ENCODE results near the gene ALK. TPM values are rescaled to one million over a fixed set of nuclear protein-coding genes. Genes with fewer than 3 reads are reported as not detected.

The ALK gene
- total RNA-seq, 1 experiment from 2014 or later, result 14.7 TPM

DNA sequence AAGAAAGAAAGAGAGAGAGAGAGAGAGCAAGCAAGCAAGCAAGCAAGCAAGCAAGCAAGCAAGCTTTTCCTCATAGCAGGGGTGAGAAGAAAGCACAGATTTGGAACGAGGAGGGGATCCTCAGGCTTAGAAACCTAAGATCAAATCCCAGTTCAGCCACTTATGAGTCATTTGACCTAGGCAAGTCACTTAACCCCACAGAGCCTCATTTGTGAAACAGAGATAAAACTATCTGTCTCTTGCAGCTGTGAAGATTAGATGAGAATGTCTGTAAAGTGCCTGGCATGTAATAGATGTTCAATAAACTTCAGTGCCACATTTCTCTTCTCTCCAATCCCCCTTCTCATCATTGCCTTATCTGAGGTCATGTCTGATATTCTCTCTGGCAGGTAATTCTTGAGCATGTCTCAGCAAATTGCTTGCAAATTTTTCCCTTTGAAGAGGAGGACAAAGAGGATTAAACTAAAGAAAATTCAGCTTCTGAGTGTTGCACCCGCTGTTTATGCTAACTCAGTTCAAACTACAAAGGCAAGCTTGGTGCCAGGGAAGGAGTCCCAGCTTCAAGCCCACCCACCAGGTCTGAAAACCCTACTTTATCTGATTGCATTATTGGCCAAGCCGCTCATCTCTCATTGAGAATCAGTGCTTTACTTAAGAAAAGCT lies 20.3 kb downstream of the ALK start:
- TF ChIP-seq EZH2 (IDR thresholded peaks at IDR 0.05; ENCODE audit: borderline replicate concordance, low read depth, low read length, poor library complexity, severe bottlenecking) (no peak), CTCF (conservative IDR thresholded peaks at IDR 0.05; ENCODE audit: low read depth, low read length) (no peak)
- BruUV-seq (replicated peaks), result no TSS peak
- Histone ChIP-seq H3K27me3 (replicated peaks; ENCODE audit: insufficient read depth, low read depth, low read length, poor library complexity) (no peaks in the 10 kb centered on the region), H3K4me1 (ENCODE audit: insufficient read depth, low read length, poor library complexity, severe bottlenecking) (no peaks in the 10 kb centered on the region), H3K27ac (ENCODE audit: low read depth, low read length, poor library complexity, severe bottlenecking) (no peak overlapping the region), H3K4me3 (ENCODE audit: low read depth, low read length, poor library complexity, severe bottlenecking) (no peak overlapping the region), H3K9me3 (ENCODE audit: low read depth, low read length, poor library complexity, severe bottlenecking) (no peaks in the 10 kb centered on the region), H3K36me3 (ENCODE audit: insufficient read depth, low read length, poor library complexity, severe bottlenecking) (no peaks in the 10 kb centered on the region)
- intact Hi-C loops (cut with micrococcal nuclease; ENCODE audit: unreplicated experiment), result no loop called here
- CTCF ChIA-PET, result no interaction called here
- POLR2A ChIA-PET (ENCODE audit: low non-redundant PET), result no interaction called here
- DNase-seq (ENCODE audit: low spot score), result no peak

- Histone ChIP-seq H3K4me3 (ENCODE audit: low read depth, low read length, poor library complexity, severe bottlenecking) (no peak overlapping the region), H3K36me3 (ENCODE audit: insufficient read depth, low read length, poor library complexity, severe bottlenecking) (no peaks in the 10 kb centered on the region), H3K4me1 (ENCODE audit: insufficient read depth, low read length, poor library complexity, severe bottlenecking) (peaks cover 11% of the 10 kb centered on the region), H3K9me3 (ENCODE audit: low read depth, low read length, poor library complexity, severe bottlenecking) (no peaks in the 10 kb centered on the region), H3K27ac (ENCODE audit: low read depth, low read length, poor library complexity, severe bottlenecking) (no peak overlapping the region), H3K27me3 (replicated peaks; ENCODE audit: insufficient read depth, low read depth, low read length, poor library complexity) (no peaks in the 10 kb centered on the region)
- TF ChIP-seq CTCF (conservative IDR thresholded peaks at IDR 0.05; ENCODE audit: low read depth, low read length), result no peak
- TF ChIP-seq EZH2 (IDR thresholded peaks at IDR 0.05; ENCODE audit: borderline replicate concordance, low read depth, low read length, poor library complexity, severe bottlenecking), result no peak
- intact Hi-C loops (cut with micrococcal nuclease; ENCODE audit: unreplicated experiment), result no loop called here
- BruUV-seq (replicated peaks), result no TSS peak
- DNase-seq (ENCODE audit: low spot score), result no peak
- CTCF ChIA-PET, result interaction anchor here (0.6 to 1.0 kb wide), 2 partner anchors 14 to 24 kb away, joined by 4 to 13 read pairs; no protein-coding TSS in a partner anchor
- POLR2A ChIA-PET (ENCODE audit: low non-redundant PET), result no interaction called here
These were observed 22.4 kb downstream of the ALK start for GRCh38 chr2:29898999-29899398.

GRCh38 chr2:29894822-29895614 lies 26.4 kb downstream of the ALK start:
- BruUV-seq (replicated peaks), result no TSS peak
- ChIA-PET CTCF (no interaction called here), POLR2A (ENCODE audit: low non-redundant PET) (interaction anchor here (0.7 kb wide), 1 partner anchor 1001 kb away, joined by 3 read pairs; the partner anchor contains the start of gene WDR43)
- no peak overlapping the region for H3K4me3 ChIP-seq (ENCODE audit: low read depth, low read length, poor library complexity, severe bottlenecking)
- H3K27me3 ChIP-seq (replicated peaks; ENCODE audit: insufficient read depth, low read depth, low read length, poor library complexity), result no peaks in the 10 kb centered on the region
- no peaks in the 10 kb centered on the region for H3K36me3 ChIP-seq (ENCODE audit: insufficient read depth, low read length, poor library complexity, severe bottlenecking)
- peaks cover 11% of the 10 kb centered on the region for H3K4me1 ChIP-seq (ENCODE audit: insufficient read depth, low read length, poor library complexity, severe bottlenecking)
- TF ChIP-seq EZH2 (IDR thresholded peaks at IDR 0.05; ENCODE audit: borderline replicate concordance, low read depth, low read length, poor library complexity, severe bottlenecking) (no peak), CTCF (conservative IDR thresholded peaks at IDR 0.05; ENCODE audit: low read depth, low read length) (no peak)
- H3K27ac ChIP-seq (ENCODE audit: low read depth, low read length, poor library complexity, severe bottlenecking), result peak overlapping the region; percentile 6
- peak; percentile 77 for DNase-seq (ENCODE audit: low spot score)
- H3K9me3 ChIP-seq (ENCODE audit: low read depth, low read length, poor library complexity, severe bottlenecking), result no peaks in the 10 kb centered on the region
- intact Hi-C loops (cut with micrococcal nuclease; ENCODE audit: unreplicated experiment), result no loop called here

Measured in A673 (cell line).